ENCODE results near the gene NISCH.
A peak's percentile ranks its signal among the peaks of the same experiment; 100 is the strongest.

Gene NISCH

GRCh38 chr3:52487050-52487787 is 31.8 kb downstream of the NISCH start:
- Mint-ChIP-seq H3K4me3 (no peak overlapping the region), H3K9me3 (no peaks in the 10 kb centered on the region), H3K27ac (no peak overlapping the region), H3K36me3 (peaks cover 45% of the 10 kb centered on the region), H3K27me3 (no peaks in the 10 kb centered on the region), H3K4me1 (no peaks in the 10 kb centered on the region)
- no peak for ATAC-seq

GRCh38 chr3:52487788-52488691 is 32.6 kb downstream of the NISCH start:
- no peak overlapping the region for H3K27ac Mint-ChIP-seq
- no peaks in the 10 kb centered on the region for H3K9me3 Mint-ChIP-seq
- H3K4me3 Mint-ChIP-seq, result no peak overlapping the region
- no peak for ATAC-seq
- no peaks in the 10 kb centered on the region for H3K27me3 Mint-ChIP-seq
- peaks cover 53% of the 10 kb centered on the region for H3K36me3 Mint-ChIP-seq
- no peaks in the 10 kb centered on the region for H3K4me1 Mint-ChIP-seq

GRCh38 chr3:52488746-52489145 is 33.3 kb downstream of the NISCH start:
- H3K27ac Mint-ChIP-seq, result no peak overlapping the region
- H3K27me3 Mint-ChIP-seq, result no peaks in the 10 kb centered on the region
- no peaks in the 10 kb centered on the region for H3K9me3 Mint-ChIP-seq
- H3K36me3 Mint-ChIP-seq, result peaks cover 54% of the 10 kb centered on the region
- no peak for ATAC-seq
- H3K4me3 Mint-ChIP-seq, result no peak overlapping the region
- H3K4me1 Mint-ChIP-seq, result no peaks in the 10 kb centered on the region

- H3K4me1 Mint-ChIP-seq, result no peaks in the 10 kb centered on the region
These were observed 34.0 kb downstream of the NISCH start for GRCh38 chr3:52489453-52489852.

GRCh38 chr3:52490035-52490938 is 34.9 kb downstream of the NISCH start:
- Mint-ChIP-seq H3K27me3 (no peaks in the 10 kb centered on the region), H3K36me3 (peaks cover 52% of the 10 kb centered on the region), H3K4me1 (no peaks in the 10 kb centered on the region), H3K27ac (no peak overlapping the region), H3K4me3 (no peak overlapping the region), H3K9me3 (no peaks in the 10 kb centered on the region)
- no peak for ATAC-seq

More at GRCh38 chr3:52489453-52489852, 34.0 kb downstream of the NISCH start:
- ATAC-seq, result no peak
- peaks cover 54% of the 10 kb centered on the region for H3K36me3 Mint-ChIP-seq
- no peak overlapping the region for H3K27ac Mint-ChIP-seq
- H3K9me3 Mint-ChIP-seq, result no peaks in the 10 kb centered on the region
- H3K4me3 Mint-ChIP-seq, result no peak overlapping the region
- no peaks in the 10 kb centered on the region for H3K27me3 Mint-ChIP-seq

- Mint-ChIP-seq H3K27me3 (no peaks in the 10 kb centered on the region), H3K36me3 (peaks cover 48% of the 10 kb centered on the region), H3K4me1 (no peaks in the 10 kb centered on the region), H3K27ac (no peak overlapping the region), H3K4me3 (no peak overlapping the region), H3K9me3 (no peaks in the 10 kb centered on the region)
- ATAC-seq, result no peak
These were observed 35.6 kb downstream of the NISCH start for GRCh38 chr3:52490939-52491526.

GRCh38 chr3:52492059-52492458 is 36.7 kb downstream of the NISCH start:
- H3K9me3 Mint-ChIP-seq, result no peaks in the 10 kb centered on the region

GRCh38 chr3:52493232-52494017 is 38.0 kb downstream of the NISCH start:
- Mint-ChIP-seq H3K27me3 (no peaks in the 10 kb centered on the region), H3K36me3 (peaks cover 28% of the 10 kb centered on the region), H3K4me3 (no peak overlapping the region), H3K27ac (no peak overlapping the region), H3K9me3 (no peaks in the 10 kb centered on the region), H3K4me1 (peaks cover 2% of the 10 kb centered on the region)
- no peak for ATAC-seq

More at GRCh38 chr3:52492059-52492458, 36.7 kb downstream of the NISCH start:
- no peak for ATAC-seq
- H3K4me1 Mint-ChIP-seq, result no peaks in the 10 kb centered on the region
- H3K27ac Mint-ChIP-seq, result no peak overlapping the region
- H3K4me3 Mint-ChIP-seq, result no peak overlapping the region
- no peaks in the 10 kb centered on the region for H3K27me3 Mint-ChIP-seq
- peaks cover 42% of the 10 kb centered on the region for H3K36me3 Mint-ChIP-seq

- Mint-ChIP-seq H3K4me1 (peaks cover 13% of the 10 kb centered on the region), H3K9me3 (no peaks in the 10 kb centered on the region), H3K27ac (no peak overlapping the region), H3K36me3 (peaks cover 21% of the 10 kb centered on the region), H3K27me3 (no peaks in the 10 kb centered on the region), H3K4me3 (no peak overlapping the region)
- ATAC-seq, result no peak
These were observed 39.0 kb downstream of the NISCH start for GRCh38 chr3:52494445-52494844.

- H3K9me3 Mint-ChIP-seq, result no peaks in the 10 kb centered on the region
- no peaks in the 10 kb centered on the region for H3K27me3 Mint-ChIP-seq
- H3K27ac Mint-ChIP-seq, result no peak within 1 kb of the TSS
- ATAC-seq, result no peak
- peaks cover 16% of the 10 kb centered on the region for H3K36me3 Mint-ChIP-seq
- peaks cover 15% of the 10 kb centered on the region for H3K4me1 Mint-ChIP-seq
- no peak within 1 kb of the TSS for H3K4me3 Mint-ChIP-seq
These were observed 39.6 kb downstream of the NISCH start, which contains the start of gene STAB1 for GRCh38 chr3:52494886-52495495. Gene STAB1 (plus strand): TSS chr3:52495338. CDS start chr3:52495414, 76 bp downstream.

- no peaks in the 10 kb centered on the region for H3K9me3 Mint-ChIP-seq
- H3K27me3 Mint-ChIP-seq, result no peaks in the 10 kb centered on the region
- H3K4me3 Mint-ChIP-seq, result no peak overlapping the region
- H3K4me1 Mint-ChIP-seq, result peaks cover 19% of the 10 kb centered on the region
- peaks cover 14% of the 10 kb centered on the region for H3K36me3 Mint-ChIP-seq
- no peak for ATAC-seq
- no peak overlapping the region for H3K27ac Mint-ChIP-seq
These were observed 40.6 kb downstream of the NISCH start for GRCh38 chr3:52495777-52496602.

- Mint-ChIP-seq H3K27ac (no peak overlapping the region), H3K27me3 (no peaks in the 10 kb centered on the region), H3K9me3 (no peaks in the 10 kb centered on the region), H3K4me3 (no peak overlapping the region), H3K4me1 (peaks cover 19% of the 10 kb centered on the region), H3K36me3 (no peaks in the 10 kb centered on the region)
- ATAC-seq, result peak; percentile 73
These were observed 43.0 kb downstream of the NISCH start for GRCh38 chr3:52498137-52499054.

Data from stimulated activated memory B cell treated with anti-CD40 and anti-IgM and Interleukin-4, amounts not matched to agents 10 μg/mL and 1 μg/mL and 100 μg/mL, for 72 hours (primary cell).